GM18951 (cell line): Measurements from ENCODE around the gene OVAAL.

Experiments
- POLR2A ChIP-seq: IDR thresholded peaks from 4 replicates; pipeline ENCODE4 v1.6.1; 2011; ENCODE audit warnings: mild to moderate bottlenecking; ENCODE audit not compliant: insufficient read length, insufficient read depth; ENCODE audit errors: extremely low read depth
- in situ Hi-C: fragments of 300-500 bp; cut with MboI; formaldehyde crosslinking; loops from one replicate; pipeline ENCODE4 v1.12.0; 2022; ENCODE audit warnings: low sequenced_read_pairs, mixed read lengths, inconsistent platforms; ENCODE audit not compliant: unreplicated experiment

Gene OVAAL

DNA sequence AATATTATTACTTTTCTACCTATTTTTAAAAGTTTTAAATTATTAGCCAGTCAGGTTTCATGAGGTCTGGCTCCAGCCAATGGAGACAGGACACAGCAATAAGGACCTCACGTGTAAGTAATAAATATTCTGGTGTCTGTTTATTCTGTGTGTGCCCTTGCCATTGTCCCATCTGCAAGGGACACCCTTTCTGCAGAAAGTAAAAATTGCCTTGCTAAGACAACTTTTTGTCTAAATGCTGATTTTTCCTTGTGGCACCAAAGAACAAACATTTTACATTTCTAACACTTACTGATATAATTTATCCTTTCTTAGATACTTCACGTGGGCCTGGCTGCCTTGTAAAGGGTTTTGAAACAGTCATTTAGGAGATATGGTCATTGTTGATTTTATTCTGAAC is 29.4 kb downstream of the OVAAL start:
- in situ Hi-C loops = no loop called here
- TF ChIP-seq POLR2A = no peak

DNA sequence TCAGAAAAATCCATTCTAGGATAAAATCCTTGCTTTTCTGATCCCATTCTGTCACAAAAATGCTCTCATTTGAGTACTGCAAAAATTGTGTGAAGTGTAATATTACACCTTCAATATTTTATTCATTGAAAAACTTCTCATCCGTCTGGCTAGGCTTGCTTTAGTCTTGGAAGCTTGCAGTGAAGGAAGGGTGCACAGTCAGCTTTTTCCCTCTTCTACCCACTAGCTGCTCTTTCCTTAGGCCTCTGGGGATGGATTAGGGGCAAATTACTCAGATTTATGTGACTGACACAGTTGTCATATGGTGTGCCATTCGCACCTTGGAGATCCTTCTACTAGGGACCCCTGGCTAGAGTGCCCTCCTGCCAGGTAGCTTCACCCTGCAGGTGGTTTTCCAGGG is 32.1 kb downstream of the OVAAL start:
- TF ChIP-seq POLR2A = no peak

DNA sequence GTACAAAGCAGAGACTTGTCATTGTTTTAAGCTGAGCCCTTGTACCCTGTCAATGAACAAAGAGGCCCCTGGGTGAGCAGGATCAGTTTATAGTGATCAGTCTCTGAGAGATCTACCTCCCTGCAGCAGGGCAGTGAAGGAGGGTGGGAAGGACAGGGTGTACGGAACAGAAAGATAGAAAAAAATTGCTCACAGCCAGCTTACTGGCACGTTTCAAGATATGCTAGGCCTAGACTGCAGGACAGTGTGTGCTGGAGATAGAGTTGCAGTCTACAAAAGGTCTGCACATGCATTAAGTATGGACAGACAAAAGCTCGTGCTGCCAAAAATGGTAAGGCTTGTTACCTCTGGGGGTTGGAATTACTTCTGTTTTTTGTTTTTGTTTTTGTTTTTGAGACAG is 34.6 kb downstream of the OVAAL start:
- in situ Hi-C loops = no loop called here

More for the DNA sequence above, 32.1 kb downstream of the OVAAL start:
- in situ Hi-C loops = no loop called here

DNA sequence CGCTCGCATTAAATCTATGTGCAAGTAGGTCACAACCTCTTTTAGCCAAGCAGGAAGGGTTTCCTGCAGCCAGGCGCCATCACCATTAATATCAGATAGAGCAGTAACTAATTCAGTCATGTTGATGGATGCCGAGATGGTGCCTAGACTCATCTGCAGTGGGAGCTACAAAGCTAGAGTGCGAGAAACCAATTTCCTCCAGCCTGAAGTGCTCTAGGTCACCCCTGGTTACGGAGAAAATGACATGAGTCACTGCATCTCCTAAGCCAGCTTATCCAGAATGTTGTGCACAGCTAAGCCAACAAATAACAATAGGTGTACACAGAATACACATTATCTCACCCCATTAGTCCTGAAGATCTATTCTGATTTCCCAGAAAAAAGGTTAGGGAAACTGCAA is 36.0 kb downstream of the OVAAL start:
- in situ Hi-C loops = no loop called here
- no peak for TF ChIP-seq POLR2A

More for the DNA sequence above, 34.6 kb downstream of the OVAAL start:
- no peak for TF ChIP-seq POLR2A

DNA sequence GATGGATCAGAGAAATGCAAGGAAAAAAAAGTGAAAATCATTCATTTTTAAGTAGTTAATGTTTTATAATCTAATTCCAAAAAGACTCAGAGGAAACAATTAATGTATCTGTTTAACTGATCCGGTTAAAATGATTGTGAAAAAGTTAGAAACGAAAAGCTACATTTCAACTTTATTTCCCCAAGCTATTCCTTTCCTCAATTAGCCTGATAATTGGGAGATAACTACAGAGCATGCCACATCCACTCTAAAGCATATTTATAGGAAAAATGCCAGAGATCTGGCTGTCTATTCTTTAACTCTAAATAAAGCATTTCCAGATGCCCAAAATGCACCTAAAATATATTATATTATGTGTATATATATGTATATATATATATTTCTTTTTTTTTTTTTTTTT is 37.2 kb downstream of the OVAAL start:
- TF ChIP-seq POLR2A = no peak
- in situ Hi-C loops = no loop called here

DNA sequence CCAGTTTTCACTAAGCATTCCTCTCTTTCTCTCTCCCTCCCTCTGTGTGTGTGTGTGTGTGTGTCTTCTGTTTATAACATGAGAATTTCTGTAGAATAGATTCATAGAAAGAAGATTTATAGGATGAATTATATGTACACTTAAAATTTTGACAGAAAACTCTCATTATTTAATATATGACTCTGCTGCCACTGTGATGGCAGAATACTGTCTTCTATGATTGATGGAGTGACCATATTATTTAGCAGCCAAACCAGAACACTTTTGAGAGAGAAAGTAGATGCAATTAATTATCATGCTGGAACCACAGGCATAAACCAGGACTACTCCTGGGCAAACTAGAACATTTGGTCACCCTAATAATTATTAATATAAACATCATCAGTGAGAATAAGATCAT is 38.8 kb downstream of the OVAAL start:
- in situ Hi-C loops = no loop called here
- TF ChIP-seq POLR2A = no peak

DNA sequence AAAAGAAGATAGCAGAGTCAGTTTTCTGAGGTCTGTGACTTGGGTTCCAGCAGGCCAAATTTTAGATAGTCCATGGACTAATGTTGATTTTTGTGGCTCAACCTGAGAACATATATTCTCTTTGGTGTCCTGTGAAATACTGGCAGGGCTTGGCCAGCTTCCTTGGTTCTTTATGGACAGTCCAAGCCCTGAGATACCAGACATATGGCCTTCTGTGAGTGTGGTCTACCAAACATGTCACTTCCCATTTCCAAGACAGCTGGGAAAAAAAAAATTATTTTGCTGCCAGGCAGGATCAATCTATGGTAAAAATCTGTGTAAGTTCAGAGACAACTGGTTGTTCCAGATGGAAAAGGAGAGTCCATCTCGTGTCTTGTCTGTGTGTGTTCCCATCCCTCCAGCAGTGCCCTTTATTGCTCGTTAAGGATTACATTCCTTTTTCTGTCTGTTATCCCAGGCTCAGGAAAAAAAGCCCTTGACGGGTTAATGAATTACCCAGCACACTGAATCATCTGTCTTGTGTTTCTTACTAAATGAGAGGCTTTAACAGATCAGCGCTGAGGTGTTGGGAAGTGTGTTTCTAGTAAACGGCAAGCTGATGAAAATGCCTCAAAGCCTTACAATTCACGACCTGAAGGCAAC is 39.7 kb downstream of the OVAAL start:
- in situ Hi-C loops = no loop called here
- TF ChIP-seq POLR2A = no peak

DNA sequence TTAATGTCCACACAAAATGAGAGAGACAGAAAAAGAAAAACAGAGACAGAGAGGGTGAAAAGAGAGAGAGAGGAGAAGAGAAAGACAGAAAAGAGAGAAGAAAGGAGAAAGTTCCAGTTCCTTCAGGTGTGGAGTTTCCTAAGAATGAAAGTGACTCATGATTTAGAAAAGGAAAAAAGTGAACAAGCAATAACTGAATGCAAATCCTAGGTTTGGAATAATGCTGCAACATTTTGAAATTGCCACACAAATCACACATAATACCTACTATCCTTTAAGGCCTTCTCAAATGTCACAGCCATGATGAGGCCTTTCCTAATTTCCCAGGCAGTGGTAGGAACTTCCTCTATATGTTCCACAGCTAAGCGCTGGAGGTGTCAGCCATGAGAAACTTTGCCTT is 41.6 kb downstream of the OVAAL start:
- in situ Hi-C loops = no loop called here
- no peak for TF ChIP-seq POLR2A

DNA sequence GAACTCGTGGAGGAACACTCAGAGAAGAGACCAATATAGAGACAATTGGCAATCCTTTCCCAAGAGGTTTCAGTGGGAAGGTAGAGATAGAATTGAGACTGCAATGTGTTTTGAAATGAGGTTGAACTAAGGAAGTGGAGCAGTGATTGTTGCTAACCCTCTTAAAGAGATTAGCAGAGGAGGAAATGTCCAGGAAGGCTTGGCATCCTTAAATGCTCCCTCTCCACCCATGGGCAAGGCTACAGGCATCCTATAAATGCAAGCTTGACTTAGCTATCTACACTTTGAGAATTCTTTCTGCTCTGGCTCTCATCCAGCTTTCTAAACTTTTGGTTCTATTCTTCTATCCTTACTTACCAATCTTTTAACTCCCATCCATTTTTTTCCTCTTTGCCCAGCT is 42.7 kb downstream of the OVAAL start:
- in situ Hi-C loops = no loop called here
- TF ChIP-seq POLR2A = no peak

DNA sequence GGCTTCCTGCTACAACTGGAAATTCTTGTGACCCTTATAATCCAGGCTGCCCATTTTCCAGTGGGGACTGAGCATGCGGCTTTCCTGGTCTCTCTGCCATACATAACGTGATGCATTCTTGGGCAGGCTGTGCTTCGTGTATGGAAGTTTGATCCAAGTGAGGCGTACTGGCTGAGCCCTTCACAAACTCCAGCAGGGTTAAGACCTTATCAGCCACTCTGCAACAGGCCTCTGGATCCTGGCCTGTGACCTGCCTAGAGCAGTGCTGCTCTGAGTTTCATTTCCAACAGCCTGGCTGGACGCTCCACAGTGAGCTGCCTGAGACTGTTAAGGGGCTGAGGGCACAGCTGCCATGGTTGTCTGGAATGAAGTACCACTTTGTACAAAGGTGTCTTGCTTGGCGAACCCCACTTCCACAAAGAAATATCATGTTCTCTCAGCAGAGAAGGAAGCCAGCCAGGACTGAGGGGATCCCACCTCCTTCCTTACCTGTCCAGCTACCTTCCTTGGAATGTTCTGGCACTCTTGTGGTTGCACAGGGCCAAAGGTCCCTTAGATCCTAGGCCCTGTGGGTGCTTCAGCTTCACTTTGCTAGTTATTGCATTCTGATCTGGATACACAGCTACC is 44.6 kb downstream of the OVAAL start:
- in situ Hi-C loops = no loop called here
- TF ChIP-seq POLR2A = no peak

DNA sequence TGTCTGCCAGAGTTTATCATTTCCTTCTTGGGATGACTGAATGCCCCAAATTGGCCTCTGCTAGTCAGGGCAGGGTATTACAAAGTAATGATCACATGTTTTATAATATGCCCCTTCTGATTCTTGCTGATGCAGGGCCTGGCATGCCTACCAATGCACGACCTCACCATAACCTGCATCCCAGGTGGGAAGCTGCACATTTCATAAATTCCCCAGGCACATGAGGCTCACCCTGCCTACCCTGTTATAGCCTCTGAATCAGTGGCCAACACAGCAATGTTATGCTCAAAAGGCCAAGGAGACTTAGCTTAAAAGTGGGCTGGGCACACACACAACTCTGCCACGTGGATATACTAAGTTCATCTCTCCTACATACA is 45.1 kb downstream of the OVAAL start:
- TF ChIP-seq POLR2A = no peak
- in situ Hi-C loops = no loop called here

DNA sequence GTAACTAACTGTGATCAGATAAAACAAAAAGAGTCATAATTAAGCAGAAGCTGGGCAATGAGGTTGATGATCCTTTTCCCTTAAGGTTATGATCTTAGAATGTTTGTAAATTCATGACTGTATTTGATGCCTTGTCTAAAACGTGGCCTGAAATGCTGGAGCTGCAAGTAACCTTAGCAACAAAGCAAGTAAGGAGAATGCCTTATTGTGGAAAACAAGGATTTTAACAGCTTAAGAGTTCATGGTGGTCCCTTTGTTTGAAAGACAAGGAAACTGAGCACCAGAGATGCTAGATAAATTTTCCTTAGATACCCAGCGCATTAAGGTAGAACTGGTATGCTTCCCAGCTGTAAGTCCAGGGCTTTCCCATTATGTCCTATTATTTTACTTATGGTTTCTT is 47.4 kb downstream of the OVAAL start:
- TF ChIP-seq POLR2A = no peak
- in situ Hi-C loops = no loop called here

DNA sequence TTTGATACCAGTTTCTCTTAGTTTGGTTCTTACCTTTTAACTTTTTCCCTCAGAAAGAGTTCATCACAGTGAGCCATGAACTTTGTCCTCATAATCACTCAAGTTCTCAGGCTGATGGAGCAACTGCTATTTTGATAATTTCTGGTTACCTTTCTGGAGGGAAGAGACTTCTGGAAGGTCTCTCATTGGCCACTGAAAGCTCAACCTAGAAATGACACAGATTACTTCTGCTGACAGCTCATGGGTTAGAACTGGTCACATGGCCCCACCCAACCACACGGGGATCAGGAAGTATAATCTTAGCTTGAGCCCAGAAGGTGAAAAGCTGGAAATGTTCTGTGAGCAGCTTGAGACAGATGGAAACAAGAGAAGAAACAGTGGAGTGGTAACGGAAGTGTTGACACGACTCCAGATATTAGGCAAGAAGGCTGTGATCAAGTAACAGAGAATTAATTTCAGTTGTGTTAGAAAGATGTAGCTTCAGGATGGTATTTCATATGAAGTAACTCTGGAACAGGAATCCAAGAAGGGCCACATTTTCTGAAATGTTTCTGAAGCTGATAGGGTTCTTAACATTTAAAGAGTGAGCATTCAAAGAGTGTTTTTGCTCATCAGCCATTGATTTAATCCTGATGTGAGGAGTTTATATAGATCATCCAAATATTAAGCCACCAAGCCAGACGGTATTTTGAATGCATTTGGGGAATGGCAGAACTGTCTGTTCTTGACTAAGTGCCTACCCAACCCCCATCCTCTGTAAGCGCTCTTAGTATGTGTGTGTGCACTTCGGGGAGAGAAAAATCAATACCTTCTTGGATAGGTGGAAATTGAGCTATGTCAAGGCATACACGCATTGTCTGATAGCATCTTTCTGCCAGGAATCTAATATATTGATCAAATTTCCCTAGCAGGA is 51.1 kb downstream of the OVAAL start:
- TF ChIP-seq POLR2A = no peak
- in situ Hi-C loops = no loop called here
